Kidney epithelial cell (primary cell): ENCODE measurements around the gene FECH. TPM values are rescaled to one million over a fixed set of nuclear protein-coding genes. Genes with fewer than 3 reads are reported as not detected.
"Not testable (repeated sequence)": the region's sequence is repeated elsewhere in the genome, so short reads cannot be mapped to it uniquely, and the experiment has no call there.

Source experiments
- DNase-seq: peaks from one replicate; pipeline ENCODE4 v3.0.0-alpha.2; 2010; ENCODE audit warnings: low read depth
- H3K27me3 ChIP-seq: 2 replicates; pipeline ENCODE4 v1.6.0; 2011; ENCODE audit warnings: low read length; ENCODE audit not compliant: control insufficient read depth, insufficient read depth
- H3K36me3 ChIP-seq: 2 replicates; pipeline ENCODE4 v1.5.1; 2011; ENCODE audit warnings: low read length; ENCODE audit not compliant: control insufficient read depth, insufficient read depth
- H3K4me3 ChIP-seq: 2 replicates; pipeline ENCODE4 v1.5.1; 2011; ENCODE audit warnings: low read depth, mild to moderate bottlenecking, control low read depth, low read length
- total RNA-seq: library from RNA; depleted of rRNA; stranded (reverse); fragments of >200 nt; gene quantifications from 2 replicates; pipeline ENCODE4 v1.2.3, GENCODE V29; 2015
- TF ChIP-seq, protein P1 (sequence below): IDR thresholded peaks from 2 replicates; pipeline ENCODE4 v1.5.1; 2011; ENCODE audit warnings: mild to moderate bottlenecking, moderate library complexity, low read length, control low read depth, inconsistent platforms; ENCODE audit not compliant: insufficient read depth, poor library complexity, severe bottlenecking

The FECH gene
- total RNA-seq, 1 donor from 2014 or later: 58.3 TPM

DNA sequence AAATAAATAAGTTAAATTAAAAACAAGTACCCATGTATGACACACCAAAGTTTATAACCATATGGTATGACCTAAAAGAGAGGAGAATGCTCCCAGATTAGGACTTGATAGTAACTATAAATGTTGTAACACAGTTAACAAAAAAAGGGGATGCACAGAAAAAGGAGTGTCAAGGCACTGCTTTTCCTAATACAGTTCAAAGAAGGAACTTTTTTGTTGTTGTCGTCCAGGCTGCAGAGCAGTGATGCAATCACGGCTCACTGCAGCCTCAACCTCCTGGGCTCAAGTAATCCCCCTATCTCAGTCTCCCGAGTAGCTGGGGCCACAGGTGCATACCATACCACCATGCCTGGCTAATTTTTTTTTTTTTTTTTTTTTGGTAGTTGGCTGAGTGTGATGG, 32.4 kb upstream of the FECH start:
- Histone ChIP-seq H3K27me3 (no peaks in the 10 kb centered on the region), H3K4me3 (no peak overlapping the region), H3K36me3 (peaks cover 4% of the 10 kb centered on the region)
- TF ChIP-seq, protein P1, sequence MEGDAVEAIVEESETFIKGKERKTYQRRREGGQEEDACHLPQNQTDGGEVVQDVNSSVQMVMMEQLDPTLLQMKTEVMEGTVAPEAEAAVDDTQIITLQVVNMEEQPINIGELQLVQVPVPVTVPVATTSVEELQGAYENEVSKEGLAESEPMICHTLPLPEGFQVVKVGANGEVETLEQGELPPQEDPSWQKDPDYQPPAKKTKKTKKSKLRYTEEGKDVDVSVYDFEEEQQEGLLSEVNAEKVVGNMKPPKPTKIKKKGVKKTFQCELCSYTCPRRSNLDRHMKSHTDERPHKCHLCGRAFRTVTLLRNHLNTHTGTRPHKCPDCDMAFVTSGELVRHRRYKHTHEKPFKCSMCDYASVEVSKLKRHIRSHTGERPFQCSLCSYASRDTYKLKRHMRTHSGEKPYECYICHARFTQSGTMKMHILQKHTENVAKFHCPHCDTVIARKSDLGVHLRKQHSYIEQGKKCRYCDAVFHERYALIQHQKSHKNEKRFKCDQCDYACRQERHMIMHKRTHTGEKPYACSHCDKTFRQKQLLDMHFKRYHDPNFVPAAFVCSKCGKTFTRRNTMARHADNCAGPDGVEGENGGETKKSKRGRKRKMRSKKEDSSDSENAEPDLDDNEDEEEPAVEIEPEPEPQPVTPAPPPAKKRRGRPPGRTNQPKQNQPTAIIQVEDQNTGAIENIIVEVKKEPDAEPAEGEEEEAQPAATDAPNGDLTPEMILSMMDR: no peak
- no peak for DNase-seq

DNA sequence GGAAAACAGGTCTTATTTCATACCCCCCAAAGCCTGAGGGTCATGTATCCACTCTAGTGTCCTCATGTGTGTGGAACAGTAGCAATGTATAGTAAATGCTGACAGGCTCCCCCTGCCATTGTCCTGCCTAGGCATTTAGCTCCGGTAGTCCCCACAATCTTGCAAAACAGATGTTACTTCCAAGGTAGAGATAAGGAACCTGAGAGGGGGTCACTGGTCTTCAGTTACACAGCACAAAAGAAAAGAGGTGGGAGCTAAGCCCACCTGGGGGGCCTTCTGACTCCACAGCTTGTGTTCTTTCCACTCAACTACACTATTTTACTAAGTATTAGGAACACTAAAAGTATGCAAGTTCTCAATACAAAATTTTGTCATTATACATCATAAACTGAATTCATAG, 17.4 kb upstream of the FECH start:
- no peak for DNase-seq
- H3K27me3 ChIP-seq: no peaks in the 10 kb centered on the region
- TF ChIP-seq, protein P1: no peak
- H3K4me3 ChIP-seq: no peak overlapping the region
- peaks cover 6% of the 10 kb centered on the region for H3K36me3 ChIP-seq

DNA sequence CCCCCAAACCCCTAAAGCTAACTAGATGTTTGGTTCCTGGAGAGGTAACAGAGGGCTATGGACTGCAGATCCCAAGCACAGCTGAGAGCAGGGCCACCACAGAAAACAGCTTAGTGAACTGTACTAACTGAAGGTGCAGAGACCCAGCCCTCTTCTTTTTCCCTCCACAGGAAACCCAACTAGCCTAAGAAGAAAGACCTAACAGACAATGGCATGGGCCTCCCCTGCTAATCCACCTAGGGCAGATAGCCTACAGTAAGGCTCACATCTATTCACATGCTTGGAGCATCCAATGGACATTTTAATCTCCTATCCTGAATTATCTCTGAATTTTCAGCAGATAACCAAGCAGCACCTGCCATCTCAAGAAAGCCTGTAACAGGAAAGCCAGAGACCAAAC, 8.8 kb upstream of the FECH start:
- Histone ChIP-seq H3K36me3 (peaks cover 4% of the 10 kb centered on the region), H3K4me3 (no peak overlapping the region), H3K27me3 (no peaks in the 10 kb centered on the region)
- TF ChIP-seq, protein P1: no peak
- DNase-seq: no peak

DNA sequence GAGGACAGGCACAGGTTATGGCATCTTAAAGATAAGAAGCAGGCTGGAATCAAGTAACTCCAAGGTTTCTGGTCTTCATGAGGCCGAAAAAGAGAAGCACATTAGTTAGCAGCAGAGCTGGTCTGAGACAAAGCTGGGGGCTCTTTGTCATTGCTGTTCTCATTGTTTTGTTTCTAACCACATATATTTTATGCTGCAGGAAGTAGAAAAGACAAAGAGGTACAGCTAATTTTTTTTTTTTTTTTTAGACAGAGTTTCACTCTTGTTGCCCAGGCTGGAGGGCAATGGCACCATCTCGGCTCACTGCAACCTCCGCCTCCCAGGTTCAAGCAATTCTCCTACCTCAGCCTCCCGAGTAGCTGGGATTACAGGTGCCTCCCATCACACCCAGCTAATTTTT, 6.2 kb upstream of the FECH start:
- not testable (repeated sequence) for H3K27me3 ChIP-seq, H3K4me3 ChIP-seq, DNase-seq, H3K36me3 ChIP-seq

DNA sequence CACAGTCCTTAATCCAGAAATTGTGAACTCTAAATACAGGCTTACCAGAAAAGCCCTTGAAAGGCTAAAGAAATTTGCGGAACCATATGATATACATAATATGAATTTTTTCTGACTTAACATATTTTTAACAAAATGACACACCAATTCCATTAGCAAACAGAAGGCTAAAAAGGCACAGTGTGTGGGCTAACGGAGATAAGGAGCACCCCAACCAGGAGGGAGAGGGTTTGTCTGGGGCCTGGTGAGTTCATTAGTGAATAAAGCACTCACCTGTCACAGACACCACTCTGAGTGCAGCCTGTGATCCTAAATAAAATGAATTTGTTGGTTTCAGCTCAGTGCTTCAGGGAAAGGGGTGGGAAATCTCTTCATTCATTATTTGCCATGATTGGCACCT, 2.7 kb upstream of the FECH start:
- DNase-seq: no peak
- TF ChIP-seq, protein P1: no peak
- no peaks in the 10 kb centered on the region for H3K36me3 ChIP-seq
- no peaks in the 10 kb centered on the region for H3K27me3 ChIP-seq
- no peak overlapping the region for H3K4me3 ChIP-seq

DNA sequence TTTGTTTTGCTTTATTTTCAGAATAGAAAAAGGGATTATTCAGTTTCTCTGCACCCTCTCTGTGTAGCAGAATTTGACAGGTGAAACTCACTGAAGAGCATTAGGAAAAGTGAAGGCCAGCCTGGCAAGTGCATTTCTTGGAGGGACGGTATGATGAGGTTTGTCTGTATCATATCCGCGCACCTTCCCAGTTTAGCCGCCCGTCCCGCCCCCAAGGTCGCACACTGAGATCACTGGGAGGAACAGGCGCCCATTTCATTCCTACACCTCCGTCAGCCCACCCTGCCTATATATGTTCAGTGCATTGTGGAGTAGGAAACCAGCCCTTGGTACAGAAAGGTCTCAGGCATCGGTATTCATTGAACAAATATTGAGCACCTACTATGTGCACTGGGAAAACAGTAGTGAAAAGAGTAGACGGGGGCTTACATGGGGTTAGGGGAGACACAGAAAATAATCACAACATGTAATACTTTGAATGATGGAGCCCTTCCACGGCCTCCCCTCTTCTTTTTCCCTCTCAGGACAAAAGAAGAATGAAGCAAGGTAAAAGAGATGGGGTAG, 678 bp upstream of the FECH start:
- no peak overlapping the region for H3K4me3 ChIP-seq
- DNase-seq: no peak
- no peaks in the 10 kb centered on the region for H3K36me3 ChIP-seq
- no peaks in the 10 kb centered on the region for H3K27me3 ChIP-seq
- TF ChIP-seq, protein P1: no peak
